Hepatocyte (in vitro differentiated cells): ENCODE data around the gene HOXD11. TPM values are rescaled to one million over a fixed set of nuclear protein-coding genes. Genes with fewer than 3 reads are reported as not detected.

Experiments
- DNase-seq: peaks from one replicate; pipeline ENCODE4 v3.0.0-alpha.2; 2016; ENCODE audit warnings: low spot score
- H2AFZ ChIP-seq: fragments of 200-600 bp; sonication (generic); 2 replicates; pipeline ENCODE4 v1.6.0; 2016; ENCODE audit warnings: antibody characterized with exemption, mild to moderate bottlenecking
- H3K27ac ChIP-seq: fragments of 200-600 bp; sonication (generic); 2 replicates; pipeline ENCODE4 v1.5.1; 2016; ENCODE audit warnings: mild to moderate bottlenecking
- H3K27me3 ChIP-seq: fragments of 200-600 bp; sonication (generic); 2 replicates; pipeline ENCODE4 v1.6.1; 2016
- H3K36me3 ChIP-seq: fragments of 200-600 bp; sonication (generic); replicated peaks from 2 replicates; pipeline ENCODE4 v1.5.1; 2016; ENCODE audit warnings: low read depth; ENCODE audit not compliant: insufficient read depth
- H3K4me1 ChIP-seq: fragments of 200-600 bp; sonication (generic); 2 replicates; pipeline ENCODE4 v1.5.1; 2016; ENCODE audit warnings: mild to moderate bottlenecking, moderate library complexity; ENCODE audit not compliant: insufficient read depth
- H3K4me2 ChIP-seq: fragments of 200-600 bp; sonication (generic); 2 replicates; pipeline ENCODE4 v1.6.0; 2016
- H3K4me3 ChIP-seq: fragments of 200-600 bp; sonication (generic); 2 replicates; pipeline ENCODE4 v1.5.1; 2016; ENCODE audit warnings: mild to moderate bottlenecking
- H3K79me2 ChIP-seq: fragments of 200-600 bp; sonication (generic); 2 replicates; pipeline ENCODE4 v1.6.0; 2017; ENCODE audit warnings: mild to moderate bottlenecking
- H3K9me2 ChIP-seq: fragments of 200-600 bp; sonication (generic); replicated peaks from 2 replicates; pipeline ENCODE4 v1.6.0; 2017; ENCODE audit warnings: mild to moderate bottlenecking; ENCODE audit not compliant: insufficient read depth
- H3K9me3 ChIP-seq: fragments of 200-600 bp; sonication (generic); 2 replicates; pipeline ENCODE4 v1.5.1; 2016; ENCODE audit warnings: low read depth, mild to moderate bottlenecking
- H4K20me1 ChIP-seq: fragments of 200-600 bp; sonication (generic); 2 replicates; pipeline ENCODE4 v1.6.0; 2016; ENCODE audit warnings: mild to moderate bottlenecking; ENCODE audit not compliant: insufficient read depth, poor library complexity, severe bottlenecking
- CTCF ChIP-seq: fragments of 200-600 bp; sonication (generic); IDR thresholded peaks from 2 replicates; pipeline ENCODE4 v1.5.1; 2016; ENCODE audit warnings: antibody characterized with exemption, mild to moderate bottlenecking; ENCODE audit not compliant: poor library complexity
- EZH2 ChIP-seq: fragments of 200-600 bp; sonication (generic); IDR thresholded peaks from 2 replicates; pipeline ENCODE4 v1.6.1; 2016; ENCODE audit warnings: antibody characterized with exemption, mild to moderate bottlenecking, borderline replicate concordance
- EZH2phosphoT487 ChIP-seq: fragments of 200-600 bp; sonication (generic); IDR thresholded peaks from one replicate; pipeline ENCODE4 v1.6.1; 2018; ENCODE audit warnings: antibody characterized with exemption, mild to moderate bottlenecking, low read depth, moderate library complexity; ENCODE audit not compliant: unreplicated experiment, severe bottlenecking
- WGBS: methylation state at CpG from one replicate; pipeline ENCODE4 v1.1.6; 2016; ENCODE audit warnings: low lambda C conversion rate; ENCODE audit errors: missing lambda C conversion rate; 5-methylcytosine and 5-hydroxymethylcytosine counted together
- polyA plus RNA-seq: library from polyadenylated mRNA; unstranded; fragments of >200 nt; fragmentation: Nextera tagmentation; extraction: Ambion mirVana; gene quantifications from 2 replicates; pipeline ENCODE4 v1.2.1, GENCODE V29; 2016
- total RNA-seq: library from RNA; depleted of rRNA; stranded (reverse); fragments of >200 nt; gene quantifications from 2 replicates; pipeline ENCODE4 v1.2.3, GENCODE V29; 2014

Gene HOXD11
- total and polyA plus RNA-seq, 2 experiments from 2014 or later: 6.3 to 9.9 TPM

- no peaks in the 10 kb centered on the region for H3K36me3 ChIP-seq
- DNase-seq: no peak
- H3K79me2 ChIP-seq: no peaks in the 10 kb centered on the region
- WGBS: 25% methylated on average over 31 of the region's 31 CpGs
- H3K4me3 ChIP-seq: no peak overlapping the region
- H3K4me1 ChIP-seq: no peaks in the 10 kb centered on the region
- no peak overlapping the region for H3K4me2 ChIP-seq
- no peaks in the 10 kb centered on the region for H4K20me1 ChIP-seq
- H3K9me2 ChIP-seq: no peaks in the 10 kb centered on the region
- H3K27ac ChIP-seq: no peak overlapping the region
- TF ChIP-seq CTCF: no peak
- TF ChIP-seq EZH2phosphoT487: peak; percentile 85
- peak; percentile 95 for TF ChIP-seq EZH2
- peaks cover 96% of the 10 kb centered on the region for H3K27me3 ChIP-seq
- no peak overlapping the region for H2AFZ ChIP-seq
- H3K9me3 ChIP-seq: no peaks in the 10 kb centered on the region
These were observed 40.9 kb downstream of the HOXD11 start for GRCh38 chr2:176147800-176148496.

GRCh38 chr2:176148751-176149421 lies 41.8 kb downstream of the HOXD11 start:
- Histone ChIP-seq H3K27ac (no peak overlapping the region), H3K79me2 (no peaks in the 10 kb centered on the region), H2AFZ (no peak overlapping the region), H3K4me3 (no peak overlapping the region), H3K36me3 (no peaks in the 10 kb centered on the region), H3K4me2 (no peak overlapping the region), H4K20me1 (no peaks in the 10 kb centered on the region), H3K9me3 (no peaks in the 10 kb centered on the region), H3K27me3 (peaks cover 96% of the 10 kb centered on the region), H3K9me2 (no peaks in the 10 kb centered on the region), H3K4me1 (no peaks in the 10 kb centered on the region)
- no peak for TF ChIP-seq CTCF
- no peak for TF ChIP-seq EZH2
- TF ChIP-seq EZH2phosphoT487: no peak
- DNase-seq: no peak
- 55% methylated on average over 11 of the region's 11 CpGs for WGBS

GRCh38 chr2:176149481-176149938 lies 42.4 kb downstream of the HOXD11 start:
- H3K36me3 ChIP-seq: no peaks in the 10 kb centered on the region
- no peaks in the 10 kb centered on the region for H3K79me2 ChIP-seq
- WGBS: 22% methylated on average over 22 of the region's 22 CpGs
- no peak for TF ChIP-seq CTCF
- peak; percentile 69 for TF ChIP-seq EZH2
- peak; percentile 81 for TF ChIP-seq EZH2phosphoT487
- no peak for DNase-seq
- no peaks in the 10 kb centered on the region for H3K9me2 ChIP-seq
- no peak overlapping the region for H3K4me3 ChIP-seq
- peaks cover 98% of the 10 kb centered on the region for H3K27me3 ChIP-seq
- no peaks in the 10 kb centered on the region for H4K20me1 ChIP-seq
- no peak overlapping the region for H2AFZ ChIP-seq
- H3K27ac ChIP-seq: no peak overlapping the region
- no peaks in the 10 kb centered on the region for H3K4me1 ChIP-seq
- H3K9me3 ChIP-seq: no peaks in the 10 kb centered on the region
- H3K4me2 ChIP-seq: no peak overlapping the region
